ENCODE data around the gene BGLAP.
"Not testable (repeated sequence)": the region's sequence is repeated elsewhere in the genome, so short reads cannot be mapped to it uniquely, and the experiment has no call there.

Gene BGLAP

DNA sequence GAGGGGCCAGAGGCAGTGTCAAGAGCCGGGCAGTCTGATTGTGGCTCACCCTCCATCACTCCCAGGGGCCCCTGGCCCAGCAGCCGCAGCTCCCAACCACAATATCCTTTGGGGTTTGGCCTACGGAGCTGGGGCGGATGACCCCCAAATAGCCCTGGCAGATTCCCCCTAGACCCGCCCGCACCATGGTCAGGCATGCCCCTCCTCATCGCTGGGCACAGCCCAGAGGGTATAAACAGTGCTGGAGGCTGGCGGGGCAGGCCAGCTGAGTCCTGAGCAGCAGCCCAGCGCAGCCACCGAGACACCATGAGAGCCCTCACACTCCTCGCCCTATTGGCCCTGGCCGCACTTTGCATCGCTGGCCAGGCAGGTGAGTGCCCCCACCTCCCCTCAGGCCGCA is at the start of gene BGLAP:
Gene BGLAP (plus strand): TSS at position 259 of the 400 bp plus-strand sequence. CDS start 48 bp downstream, at position 307.
- no peak for DNase-seq (ENCODE audit: low read depth)

DNA sequence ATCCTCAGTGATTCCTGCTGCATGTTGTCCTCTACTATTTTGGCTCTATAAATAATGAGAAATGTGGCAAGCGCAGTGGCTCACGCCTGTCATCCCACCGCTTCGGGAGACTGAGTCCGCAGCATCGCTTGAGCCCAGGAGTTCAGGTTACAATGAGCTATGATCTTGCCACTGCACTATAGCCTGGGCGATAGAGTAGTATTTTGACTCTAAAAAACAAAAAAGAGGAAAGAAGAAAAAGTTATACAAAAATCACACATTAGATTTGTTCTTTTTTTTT is 48.8 kb upstream of the BGLAP start:
- DNase-seq (ENCODE audit: low read depth) = no peak

DNA sequence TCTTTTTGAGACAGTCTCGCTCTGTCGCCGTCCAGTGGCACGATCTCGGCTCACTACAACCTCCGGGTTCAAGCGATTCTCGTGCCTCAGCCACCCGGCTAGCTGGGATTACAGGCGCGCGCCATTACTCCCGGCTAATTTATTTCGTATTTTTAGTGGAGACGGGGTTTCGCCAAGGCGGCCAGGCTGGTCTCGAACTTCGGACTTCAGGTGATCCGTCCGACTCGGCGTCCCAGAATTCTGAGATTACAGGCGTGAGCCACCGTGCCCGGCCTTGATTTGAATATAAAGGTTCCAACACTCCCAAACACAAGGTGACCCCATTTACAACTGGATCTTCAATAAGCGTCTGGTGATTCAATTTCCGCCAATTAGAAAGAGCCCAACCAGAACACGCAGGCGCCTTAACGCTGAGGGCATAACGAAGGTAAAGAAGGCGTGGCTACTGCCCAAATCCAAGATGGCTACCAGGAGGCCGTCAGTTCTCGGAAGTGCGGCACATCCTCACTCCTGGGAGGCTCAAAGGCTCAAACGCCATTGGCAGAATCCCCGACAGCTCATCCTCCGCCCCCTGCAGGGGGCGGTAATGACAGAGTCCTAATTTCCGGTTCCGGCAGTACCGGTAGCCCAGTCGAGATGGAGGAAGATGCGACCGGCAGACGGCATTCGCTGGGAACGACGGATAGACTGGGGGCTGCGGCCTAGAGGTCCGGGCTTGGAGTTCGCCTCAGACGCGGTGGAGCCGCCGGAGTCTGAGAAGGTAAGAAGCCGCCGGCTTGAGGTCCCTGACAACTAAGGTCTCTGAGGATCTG is 48.3 kb upstream of the BGLAP start, which contains the start of gene SLC25A44:
Gene SLC25A44 (plus strand): TSS at position 617 of the 812 bp plus-strand sequence. CDS start 5,744 bp downstream, outside the sequence.
- peak; percentile 96 for DNase-seq (ENCODE audit: low read depth)

- no peak for DNase-seq (ENCODE audit: low read depth)
Observed at GRCh38 chr1:156194300-156194652, 47.7 kb upstream of the BGLAP start.

DNA sequence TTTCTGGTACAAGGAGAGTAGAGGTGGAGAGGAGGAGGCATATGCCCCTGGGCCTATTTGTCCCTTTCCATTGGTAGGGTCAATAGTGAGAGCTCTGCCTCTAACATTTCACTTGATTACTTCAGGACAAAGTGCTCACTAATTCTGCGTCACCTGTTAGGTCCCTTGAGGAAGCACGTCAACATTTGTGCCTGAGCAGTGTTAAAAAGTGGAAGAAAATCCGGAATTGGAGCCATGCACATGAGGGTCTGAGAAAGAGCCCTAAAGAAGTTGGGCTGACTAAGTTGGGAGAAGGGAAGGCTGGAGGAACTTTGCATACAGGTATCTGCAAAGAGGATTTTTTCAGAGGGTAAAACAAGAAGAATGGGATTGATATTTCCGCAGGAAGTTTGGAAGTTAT is 46.1 kb upstream of the BGLAP start:
- DNase-seq (ENCODE audit: low read depth) = no peak

GRCh38 chr1:156196445-156196844 is 45.5 kb upstream of the BGLAP start:
- no peak for DNase-seq (ENCODE audit: low read depth)

- DNase-seq (ENCODE audit: low read depth) = no peak
Observed at GRCh38 chr1:156198831-156199349, 43.1 kb upstream of the BGLAP start.

DNA sequence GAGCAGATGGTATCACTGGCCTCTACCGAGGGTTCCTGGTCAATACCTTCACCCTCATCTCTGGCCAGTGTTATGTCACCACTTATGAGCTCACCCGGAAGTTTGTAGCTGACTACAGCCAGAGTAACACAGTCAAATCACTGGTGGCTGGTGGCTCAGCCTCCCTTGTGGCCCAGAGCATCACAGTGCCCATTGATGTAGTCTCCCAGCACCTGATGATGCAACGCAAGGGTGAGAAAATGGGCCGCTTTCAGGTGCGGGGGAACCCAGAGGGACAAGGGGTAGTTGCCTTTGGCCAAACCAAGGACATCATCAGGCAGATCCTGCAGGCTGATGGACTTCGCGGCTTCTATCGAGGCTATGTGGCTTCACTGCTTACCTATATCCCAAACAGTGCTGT is 41.9 kb upstream of the BGLAP start:
- DNase-seq (ENCODE audit: low read depth) = no peak

GRCh38 chr1:156203331-156203730 is 38.7 kb upstream of the BGLAP start:
- no peak for DNase-seq (ENCODE audit: low read depth)

DNA sequence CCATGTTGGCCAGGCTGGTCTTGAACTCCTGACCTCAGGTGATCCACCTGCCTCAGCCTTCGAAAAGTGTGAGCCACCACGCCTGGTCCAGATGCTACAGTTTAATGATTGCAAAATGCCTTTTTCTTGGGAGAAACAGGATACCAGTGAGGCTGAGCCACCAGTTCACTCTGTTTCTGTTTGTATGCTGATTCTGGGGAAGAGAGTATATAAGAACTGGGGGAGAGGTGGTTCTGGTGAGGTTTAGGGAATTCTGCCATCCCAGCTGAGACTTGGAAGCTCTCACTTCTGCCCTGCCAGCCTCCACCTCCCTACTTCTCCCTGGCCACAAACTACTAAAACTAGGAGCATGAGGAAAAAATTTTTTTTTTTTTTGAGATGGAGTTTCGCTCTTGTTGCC is 37.3 kb upstream of the BGLAP start:
- DNase-seq (ENCODE audit: low read depth) = no peak

- DNase-seq (ENCODE audit: low read depth) = no peak
Observed at GRCh38 chr1:156211243-156211642, 30.7 kb upstream of the BGLAP start.

DNA sequence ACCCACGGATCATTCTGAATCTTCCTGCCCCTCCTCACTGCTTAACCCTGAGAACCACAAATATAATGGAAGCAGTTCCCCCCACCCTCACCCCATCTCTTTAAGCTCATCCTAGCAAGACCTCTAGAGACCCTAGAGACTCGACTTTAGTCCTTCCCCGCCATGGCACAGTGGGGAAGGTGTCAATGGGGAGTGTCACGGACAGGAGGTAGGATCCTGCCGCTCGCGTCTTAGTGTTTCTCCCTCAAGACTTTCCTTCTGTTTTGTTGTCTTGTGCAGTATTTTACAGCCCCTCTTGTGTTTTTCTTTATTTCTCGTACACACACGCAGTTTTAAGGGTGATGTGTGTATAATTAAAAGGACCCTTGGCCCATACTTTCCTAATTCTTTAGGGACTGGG is 29.9 kb upstream of the BGLAP start:
- no peak for DNase-seq (ENCODE audit: low read depth)

- peak; percentile 94 for DNase-seq (ENCODE audit: low read depth)
Observed at GRCh38 chr1:156212833-156213643, 28.9 kb upstream of the BGLAP start, which contains the start of gene PMF1. Gene PMF1 (plus strand): TSS chr1:156213007. CDS start chr1:156213016, 9 bp downstream.

GRCh38 chr1:156213644-156213966 is 28.4 kb upstream of the BGLAP start:
- no peak for DNase-seq (ENCODE audit: low read depth)

GRCh38 chr1:156214024-156214748 is 27.8 kb upstream of the BGLAP start:
- no peak for DNase-seq (ENCODE audit: low read depth)

DNA sequence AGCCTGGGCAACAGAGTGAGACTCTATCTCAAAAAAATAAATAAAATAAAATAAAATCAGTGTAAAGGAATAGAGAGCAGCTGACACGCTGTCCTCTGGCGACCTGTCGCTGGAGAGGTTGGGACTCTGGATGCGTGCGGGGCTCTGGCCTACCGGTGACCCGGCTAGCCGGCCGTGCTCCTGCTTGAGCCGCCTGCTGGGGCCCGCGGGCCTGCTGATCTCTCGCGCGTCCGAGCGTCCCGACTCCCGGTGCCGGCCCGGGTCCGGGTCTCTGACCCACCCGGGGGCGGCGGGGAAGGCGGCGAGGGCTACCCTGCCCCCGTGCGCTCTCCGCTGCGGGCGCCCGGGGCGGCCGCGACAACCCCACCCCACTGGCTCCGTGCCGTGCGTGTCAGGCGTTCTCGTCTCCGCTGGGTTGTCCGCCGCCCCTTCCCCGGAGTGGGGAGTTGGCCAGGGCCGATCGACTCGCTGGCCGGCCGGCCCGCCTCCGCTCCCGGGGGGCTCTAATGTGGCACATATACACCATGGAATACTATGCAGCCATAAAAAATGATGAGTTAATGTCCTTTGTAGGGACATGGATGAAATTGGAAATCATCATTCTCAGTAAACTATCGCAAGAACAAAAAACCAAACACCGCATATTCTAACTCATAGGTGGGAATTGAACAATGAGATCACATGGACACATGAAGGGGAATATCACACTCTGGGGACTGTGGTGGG is 25.5 kb upstream of the BGLAP start:
- DNase-seq (ENCODE audit: low read depth) = not testable (repeated sequence)

DNA sequence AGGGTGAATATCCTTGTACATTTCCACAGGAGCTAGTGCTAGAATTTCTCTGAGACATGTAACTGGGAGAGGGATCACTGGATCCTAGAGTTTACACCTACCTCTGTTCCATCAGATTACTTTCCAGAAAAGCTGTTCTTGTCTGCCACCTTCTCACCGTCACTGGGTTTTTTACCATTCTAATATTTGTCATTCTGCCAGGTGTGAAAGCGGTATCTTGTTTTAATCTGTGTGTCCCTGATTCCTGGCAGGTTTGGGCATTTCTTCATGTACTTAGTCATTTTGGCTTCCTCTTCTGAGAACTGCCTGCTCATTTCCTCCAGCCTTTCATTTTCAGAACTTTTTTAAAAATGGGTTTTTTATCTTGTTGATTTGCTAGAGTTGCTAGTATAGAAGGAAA is 24.1 kb upstream of the BGLAP start:
- DNase-seq (ENCODE audit: low read depth) = no peak

GRCh38 chr1:156220226-156220625 is 21.8 kb upstream of the BGLAP start:
- no peak for DNase-seq (ENCODE audit: low read depth)

GRCh38 chr1:156221986-156222692 is 19.8 kb upstream of the BGLAP start:
- no peak for DNase-seq (ENCODE audit: low read depth)

DNA sequence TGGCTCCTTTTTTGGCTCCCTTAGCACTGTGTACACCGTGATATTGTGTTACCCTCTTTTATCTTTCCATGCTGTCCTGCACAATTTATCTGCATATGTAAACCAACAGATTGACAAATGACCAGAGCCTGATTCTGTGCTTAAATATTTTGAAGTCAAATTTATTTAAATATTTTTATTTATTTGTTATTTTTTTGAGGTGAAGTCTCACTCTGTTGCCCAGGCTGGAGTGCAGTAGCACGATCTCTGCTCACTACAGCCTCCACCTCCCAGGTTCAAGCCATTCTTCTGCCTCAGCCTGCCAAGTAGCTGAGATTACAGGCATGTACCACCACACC is 16.3 kb upstream of the BGLAP start:
- DNase-seq (ENCODE audit: low read depth) = no peak

- DNase-seq (ENCODE audit: low read depth) = no peak
Observed at GRCh38 chr1:156226116-156226538, 15.9 kb upstream of the BGLAP start.

Measured in activated T-cell treated with anti-CD3 and anti-CD28 coated beads for 48 hours (primary cell).